GM18861 (cell line): ENCODE measurements around the gene NF1.
"Not testable (repeated sequence)": the region's sequence is repeated elsewhere in the genome, so short reads cannot be mapped to it uniquely, and the experiment has no call there.

Source experiments
- ATAC-seq: cut with Tn5 transposase; IDR thresholded peaks from one replicate; pipeline ENCODE4 v1.9.1; 2021; ENCODE audit not compliant: unreplicated experiment

Gene NF1

GRCh38 chr17:31074772-31075555 lies 19.8 kb upstream of the NF1 start:
- no peak for ATAC-seq

GRCh38 chr17:31078290-31078689 lies 16.5 kb upstream of the NF1 start:
- no peak for ATAC-seq

- no peak for ATAC-seq
These were observed 15.0 kb upstream of the NF1 start for GRCh38 chr17:31079731-31080130.

GRCh38 chr17:31085563-31085962 lies 9.2 kb upstream of the NF1 start:
- no peak for ATAC-seq

- no peak for ATAC-seq
These were observed 5.3 kb upstream of the NF1 start for GRCh38 chr17:31089471-31089870.

- not testable (repeated sequence) for ATAC-seq
These were observed 4.1 kb upstream of the NF1 start for GRCh38 chr17:31090650-31091049.

- ATAC-seq = no peak
These were observed 2.2 kb upstream of the NF1 start for GRCh38 chr17:31092475-31093064.

- ATAC-seq = no peak
These were observed 744 bp upstream of the NF1 start for GRCh38 chr17:31093866-31094599.

- peak; percentile 12 for ATAC-seq
These were observed 694 bp downstream of the NF1 start for GRCh38 chr17:31095236-31096105.

GRCh38 chr17:31096106-31096436 lies 1.3 kb downstream of the NF1 start:
- no peak for ATAC-seq

GRCh38 chr17:31099016-31099415 lies 4.2 kb downstream of the NF1 start:
- no peak for ATAC-seq

- ATAC-seq = no peak
These were observed 6.2 kb downstream of the NF1 start for GRCh38 chr17:31100840-31101459.

- no peak for ATAC-seq
These were observed 7.2 kb downstream of the NF1 start for GRCh38 chr17:31101943-31102342.

GRCh38 chr17:31105991-31106390 lies 11.2 kb downstream of the NF1 start:
- no peak for ATAC-seq

GRCh38 chr17:31111183-31111582 lies 16.4 kb downstream of the NF1 start:
- no peak for ATAC-seq

- no peak for ATAC-seq
These were observed 17.4 kb downstream of the NF1 start for GRCh38 chr17:31112001-31112661.

GRCh38 chr17:31113368-31113767 lies 18.6 kb downstream of the NF1 start:
- not testable (repeated sequence) for ATAC-seq

- ATAC-seq = no peak
These were observed 19.2 kb downstream of the NF1 start for GRCh38 chr17:31113939-31114338.

GRCh38 chr17:31114956-31115555 lies 20.3 kb downstream of the NF1 start:
- no peak for ATAC-seq

GRCh38 chr17:31116167-31116566 lies 21.4 kb downstream of the NF1 start:
- ATAC-seq = no peak
